GM12801 (cell line): ENCODE measurements around the gene MLF1.

Experiments
- CTCF ChIP-seq: IDR thresholded peaks from one replicate; pipeline ENCODE4 v1.5.1; 2011; ENCODE audit warnings: control low read depth; ENCODE audit not compliant: insufficient read length; ENCODE audit errors: extremely low read depth

The MLF1 gene

GRCh38 chr3:158570999-158571702 lies at the start of gene MLF1:
Gene MLF1 (plus strand): TSS chr3:158571194. CDS start chr3:158571301, 107 bp downstream.
- TF ChIP-seq CTCF = no peak

- TF ChIP-seq CTCF = no peak
Observed at GRCh38 chr3:158522221-158523136, 48.5 kb upstream of the MLF1 start.

- no peak for TF ChIP-seq CTCF
Observed at GRCh38 chr3:158528076-158528674, 42.8 kb upstream of the MLF1 start.

GRCh38 chr3:158531334-158531733 lies 39.7 kb upstream of the MLF1 start:
- TF ChIP-seq CTCF = no peak

- no peak for TF ChIP-seq CTCF
Observed at GRCh38 chr3:158532099-158532734, 38.8 kb upstream of the MLF1 start.

- TF ChIP-seq CTCF = no peak
Observed at GRCh38 chr3:158535918-158536317, 35.1 kb upstream of the MLF1 start.
